Measurements from ENCODE around the gene MIEF1.

Gene MIEF1

GRCh38 chr22:39457556-39458443 lies 44.3 kb upstream of the MIEF1 start:
- DNase-seq (ENCODE audit: low read depth) = no peak
- no peak overlapping the region for H3K4me3 ChIP-seq (ENCODE audit: low read length)
- no peak for TF ChIP-seq CTCF (IDR thresholded peaks at IDR 0.05; ENCODE audit: insufficient read depth, low read depth, low read length, missing control alignments)

GRCh38 chr22:39458444-39459083 lies 43.5 kb upstream of the MIEF1 start:
- no peak overlapping the region for H3K4me3 ChIP-seq (ENCODE audit: low read length)
- no peak for DNase-seq (ENCODE audit: low read depth)
- TF ChIP-seq CTCF (IDR thresholded peaks at IDR 0.05; ENCODE audit: insufficient read depth, low read depth, low read length, missing control alignments) = no peak

GRCh38 chr22:39459681-39460080 lies 42.4 kb upstream of the MIEF1 start:
- DNase-seq (ENCODE audit: low read depth) = no peak
- TF ChIP-seq CTCF (IDR thresholded peaks at IDR 0.05; ENCODE audit: insufficient read depth, low read depth, low read length, missing control alignments) = no peak
- no peak overlapping the region for H3K4me3 ChIP-seq (ENCODE audit: low read length)

GRCh38 chr22:39462443-39463221 lies 39.5 kb upstream of the MIEF1 start:
- DNase-seq (ENCODE audit: low read depth) = no peak
- H3K4me3 ChIP-seq (ENCODE audit: low read length) = no peak overlapping the region
- no peak for TF ChIP-seq CTCF (IDR thresholded peaks at IDR 0.05; ENCODE audit: insufficient read depth, low read depth, low read length, missing control alignments)

- H3K4me3 ChIP-seq (ENCODE audit: low read length) = no peak overlapping the region
- no peak for DNase-seq (ENCODE audit: low read depth)
- TF ChIP-seq CTCF (IDR thresholded peaks at IDR 0.05; ENCODE audit: insufficient read depth, low read depth, low read length, missing control alignments) = no peak
Measured at GRCh38 chr22:39463277-39463676, 38.8 kb upstream of the MIEF1 start.

GRCh38 chr22:39463931-39464390 lies 38.1 kb upstream of the MIEF1 start:
- TF ChIP-seq CTCF (IDR thresholded peaks at IDR 0.05; ENCODE audit: insufficient read depth, low read depth, low read length, missing control alignments) = no peak
- no peak overlapping the region for H3K4me3 ChIP-seq (ENCODE audit: low read length)
- peak; percentile 14 for DNase-seq (ENCODE audit: low read depth)
